Neural cell (in vitro differentiated cells): Measurements from ENCODE around the gene EPB42.

Source experiments
- CTCF ChIP-seq: fragments of 450-650 bp; IDR thresholded peaks from 2 replicates; pipeline ENCODE4 v1.5.1; 2014; ENCODE audit warnings: antibody characterized with exemption, mild to moderate bottlenecking, moderate library complexity; ENCODE audit not compliant: poor library complexity, severe bottlenecking
- EP300 ChIP-seq: fragments of 450-650 bp; conservative IDR thresholded peaks from 2 replicates; pipeline ENCODE4 v1.6.1; 2014; ENCODE audit warnings: antibody characterized with exemption, mild to moderate bottlenecking, moderate library complexity; ENCODE audit not compliant: poor library complexity, severe bottlenecking
- POLR2AphosphoS5 ChIP-seq: IDR thresholded peaks from 2 replicates; pipeline ENCODE4 v1.6.1; 2012
- SMC3 ChIP-seq: fragments of 450-650 bp; conservative IDR thresholded peaks from 2 replicates; pipeline ENCODE4 v1.6.1; 2014; ENCODE audit warnings: antibody characterized with exemption, mild to moderate bottlenecking, moderate library complexity; ENCODE audit not compliant: poor library complexity

DNA sequence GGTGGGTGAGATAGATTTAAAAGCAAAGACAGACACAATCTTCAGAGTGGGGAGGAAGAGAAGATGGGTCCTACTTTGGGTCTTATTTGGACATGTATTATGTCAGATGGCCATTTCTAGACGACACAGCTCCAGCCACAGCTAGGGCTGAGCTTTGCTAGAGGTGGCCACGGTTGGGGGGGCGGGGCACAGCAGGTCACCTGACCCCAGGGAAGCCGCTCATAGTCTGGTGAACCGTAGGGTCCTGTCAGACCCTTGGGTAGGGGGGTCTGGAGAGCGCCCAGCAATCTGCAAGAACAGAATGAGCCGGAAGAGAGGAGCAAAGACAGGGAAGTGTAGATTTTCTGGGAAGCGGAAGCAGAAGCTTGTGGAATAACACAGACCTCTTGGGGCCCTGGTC is 6.6 kb downstream of the EPB42 start:
- TF ChIP-seq CTCF (no peak), EP300 (no peak), POLR2AphosphoS5 (no peak), SMC3 (no peak)
